Upper lobe of left lung (tissue), 4 donors: ENCODE data around the gene MAP3K12.

ENCODE experiments used
- POLR2A ChIP-seq, 4 donors: fragments of 450-650 bp; IDR thresholded peaks; one replicate each; pipeline ENCODE4 v1.5.1; 2016 to 2017; ENCODE audit warnings: antibody characterized with exemption in 4 of 4, mild to moderate bottlenecking in 2 of 4
- TF ChIP-seq, protein P1 (sequence below), 6 experiments: fragments of 450-650 bp in 4 of 6; fragments of 200-600 bp in 2 of 6; sonication (generic) in 2 of 6; IDR thresholded peaks; one replicate each; pipeline ENCODE4 v1.5.1; 2016 to 2019; ENCODE audit warnings: antibody characterized with exemption in 6 of 6

DNA sequence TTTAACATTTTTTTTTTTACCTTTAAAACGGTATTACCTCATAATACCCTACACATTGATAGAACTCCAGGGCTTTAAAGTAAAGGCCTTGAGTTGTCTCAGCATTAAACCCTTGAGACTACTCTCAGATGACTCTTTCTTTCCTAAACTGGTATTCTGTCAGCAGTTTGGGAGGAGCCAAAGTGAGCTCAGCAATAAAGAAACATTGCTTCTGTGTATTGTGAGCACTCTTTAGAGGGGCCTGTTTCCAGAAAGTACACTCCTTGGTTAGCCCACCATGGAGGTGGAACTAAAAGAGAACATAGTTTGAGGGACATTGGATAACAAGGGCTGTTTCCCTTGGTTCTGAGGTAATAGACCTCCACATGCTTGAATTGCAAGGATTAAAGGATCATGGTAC lies 20.4 kb downstream of the MAP3K12 start:
- TF ChIP-seq, protein P1, sequence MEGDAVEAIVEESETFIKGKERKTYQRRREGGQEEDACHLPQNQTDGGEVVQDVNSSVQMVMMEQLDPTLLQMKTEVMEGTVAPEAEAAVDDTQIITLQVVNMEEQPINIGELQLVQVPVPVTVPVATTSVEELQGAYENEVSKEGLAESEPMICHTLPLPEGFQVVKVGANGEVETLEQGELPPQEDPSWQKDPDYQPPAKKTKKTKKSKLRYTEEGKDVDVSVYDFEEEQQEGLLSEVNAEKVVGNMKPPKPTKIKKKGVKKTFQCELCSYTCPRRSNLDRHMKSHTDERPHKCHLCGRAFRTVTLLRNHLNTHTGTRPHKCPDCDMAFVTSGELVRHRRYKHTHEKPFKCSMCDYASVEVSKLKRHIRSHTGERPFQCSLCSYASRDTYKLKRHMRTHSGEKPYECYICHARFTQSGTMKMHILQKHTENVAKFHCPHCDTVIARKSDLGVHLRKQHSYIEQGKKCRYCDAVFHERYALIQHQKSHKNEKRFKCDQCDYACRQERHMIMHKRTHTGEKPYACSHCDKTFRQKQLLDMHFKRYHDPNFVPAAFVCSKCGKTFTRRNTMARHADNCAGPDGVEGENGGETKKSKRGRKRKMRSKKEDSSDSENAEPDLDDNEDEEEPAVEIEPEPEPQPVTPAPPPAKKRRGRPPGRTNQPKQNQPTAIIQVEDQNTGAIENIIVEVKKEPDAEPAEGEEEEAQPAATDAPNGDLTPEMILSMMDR (IDR thresholded peaks at IDR 0.05), result no peak
- TF ChIP-seq POLR2A (IDR thresholded peaks at IDR 0.05), result no peak
